Neutrophil (primary cell): ENCODE results near the gene ZNHIT2.

Experiments
- H3K27ac ChIP-seq: fragments of 200-600 bp; sonication (generic); 2 replicates; pipeline ENCODE4 v1.5.1; 2016; ENCODE audit warnings: mild to moderate bottlenecking, moderate library complexity
- H3K27me3 ChIP-seq: fragments of 200-600 bp; sonication (generic); 2 replicates; pipeline ENCODE4 v1.6.0; 2016; ENCODE audit warnings: mild to moderate bottlenecking
- H3K36me3 ChIP-seq: fragments of 200-600 bp; sonication (generic); 2 replicates; pipeline ENCODE4 v1.5.1; 2017
- H3K4me1 ChIP-seq, 2 experiments: fragments of 200-600 bp in 1 of 2; sonication (generic) in 1 of 2; 1 replicate in 1 of 2; 2 replicates in 1 of 2; pipeline versions ENCODE4 v1.5.1 to v1.6.1; 2013 to 2016; ENCODE audit warnings: low read depth in 1 of 2, low read length in 1 of 2, mild to moderate bottlenecking in 1 of 2, moderate library complexity in 1 of 2; ENCODE audit not compliant: control insufficient read depth in 1 of 2, insufficient read depth in 1 of 2
- H3K4me3 ChIP-seq, 2 experiments: fragments of 200-600 bp in 1 of 2; sonication (generic) in 1 of 2; 1 replicate in 1 of 2; 2 replicates in 1 of 2; pipeline ENCODE4 v1.5.1; 2013 to 2016; ENCODE audit warnings: low read depth in 1 of 2, low read length in 1 of 2, mild to moderate bottlenecking in 1 of 2, moderate library complexity in 1 of 2
- H3K9me3 ChIP-seq: fragments of 200-600 bp; sonication (generic); 2 replicates; pipeline ENCODE4 v1.5.1; 2016
- CTCF ChIP-seq: fragments of 200-600 bp; sonication (generic); IDR thresholded peaks from 2 replicates; pipeline ENCODE4 v1.5.1; 2016; ENCODE audit warnings: antibody characterized with exemption

ZNHIT2 gene

GRCh38 chr11:65087827-65088226 is 29.7 kb downstream of the ZNHIT2 start:
- peaks cover 51% of the 10 kb centered on the region for H3K36me3 ChIP-seq
- TF ChIP-seq CTCF, result no peak

GRCh38 chr11:65087216-65087615 is 30.3 kb downstream of the ZNHIT2 start:
- Histone ChIP-seq H3K4me1 (peaks cover 23 to 24% of the 10 kb centered on the region in 2 experiments), H3K4me3 (no peak overlapping the region), H3K27me3 (no peaks in the 10 kb centered on the region), H3K27ac (no peak overlapping the region), H3K36me3 (peaks cover 51% of the 10 kb centered on the region), H3K9me3 (no peaks in the 10 kb centered on the region)
- TF ChIP-seq CTCF, result no peak

More at GRCh38 chr11:65087827-65088226, 29.7 kb downstream of the ZNHIT2 start:
- Histone ChIP-seq H3K9me3 (no peaks in the 10 kb centered on the region), H3K27ac (no peak overlapping the region), H3K27me3 (no peaks in the 10 kb centered on the region), H3K4me1 (peaks cover 21 to 23% of the 10 kb centered on the region in 2 experiments), H3K4me3 (no peak overlapping the region)

DNA sequence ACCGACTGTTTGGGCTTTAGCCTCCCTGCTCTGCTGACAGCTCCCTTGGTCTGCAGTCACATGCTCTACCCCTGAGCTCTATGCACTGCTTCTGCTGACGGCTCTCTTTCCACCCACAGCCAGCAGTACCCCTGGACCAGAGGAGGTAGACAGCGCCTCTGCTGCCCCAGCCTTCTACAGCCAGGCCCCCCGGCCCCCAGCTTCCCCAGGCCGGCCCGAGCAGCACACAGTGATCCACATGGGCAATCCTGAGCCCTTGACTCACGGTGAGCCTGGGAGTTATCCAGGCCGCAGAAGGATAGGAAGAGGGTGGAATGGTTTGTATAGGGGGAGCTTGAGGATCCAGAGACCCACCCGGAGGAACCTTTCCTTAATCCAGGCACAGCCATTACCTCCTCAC is 30.7 kb downstream of the ZNHIT2 start:
- peaks cover 23 to 24% of the 10 kb centered on the region in 2 experiments for H3K4me1 ChIP-seq
- no peak overlapping the region for H3K27ac ChIP-seq
- H3K4me3 ChIP-seq, result no peak overlapping the region
- no peaks in the 10 kb centered on the region for H3K9me3 ChIP-seq
- no peak for TF ChIP-seq CTCF
- H3K36me3 ChIP-seq, result peaks cover 51% of the 10 kb centered on the region
- H3K27me3 ChIP-seq, result no peaks in the 10 kb centered on the region

- peaks cover 29 to 34% of the 10 kb centered on the region in 2 experiments for H3K4me1 ChIP-seq
- H3K27me3 ChIP-seq, result no peaks in the 10 kb centered on the region
- TF ChIP-seq CTCF, result no peak
- peaks cover 51% of the 10 kb centered on the region for H3K36me3 ChIP-seq
- H3K9me3 ChIP-seq, result no peaks in the 10 kb centered on the region
- H3K4me3 ChIP-seq, result peak overlapping the region in 1 of 2 experiments; percentile 82
- H3K27ac ChIP-seq, result peak overlapping the region; percentile 89
These were observed 32.1 kb downstream of the ZNHIT2 start for GRCh38 chr11:65085446-65085845.

- H3K4me3 ChIP-seq, result peak overlapping the region; percentile 76 to 82
- H3K27ac ChIP-seq, result peak overlapping the region; percentile 89
- no peak for TF ChIP-seq CTCF
- peaks cover 48% of the 10 kb centered on the region for H3K36me3 ChIP-seq
- no peaks in the 10 kb centered on the region for H3K9me3 ChIP-seq
- H3K4me1 ChIP-seq, result peaks cover 29 to 36% of the 10 kb centered on the region in 2 experiments
- H3K27me3 ChIP-seq, result no peaks in the 10 kb centered on the region
These were observed 32.7 kb downstream of the ZNHIT2 start for GRCh38 chr11:65084598-65085375.
